NCI-H524 (cell line): ENCODE measurements around the gene PRR4.

Experiments
- DNase-seq, 2 experiments: peaks; one replicate each; lab custom pipeline; 2025; lab: John Stamatoyannopoulos, UW

PRR4 gene

GRCh38 chr12:10801741-10802140 lies 47.5 kb downstream of the PRR4 start:
- no peak for DNase-seq
